GM21723 (cell line): ENCODE measurements around the gene RALA.

ENCODE experiments used
- ATAC-seq: cut with Tn5 transposase; IDR thresholded peaks from one replicate; pipeline ENCODE4 v1.9.1; 2021; ENCODE audit warnings: mild to moderate bottlenecking, moderate library complexity; ENCODE audit not compliant: unreplicated experiment

The RALA gene

GRCh38 chr7:39757604-39758003 is 134.2 kb downstream of the RALA start:
- no peak for ATAC-seq
